SU-DHL-6 (cell line): ENCODE results near the gene TM9SF1.

Experiments
- H2AFZ ChIP-seq: fragments of 200-600 bp; sonication (generic); 2 replicates; pipeline ENCODE4 v1.6.1; 2014; ENCODE audit warnings: low read depth, mild to moderate bottlenecking, moderate library complexity, mixed read lengths, antibody characterized with exemption, low read length; ENCODE audit not compliant: severe bottlenecking
- H3F3A ChIP-seq: fragments of 200-600 bp; shearing (Covaris generic); 2 replicates; pipeline ENCODE4 v1.6.0; 2016; ENCODE audit warnings: antibody characterized with exemption, mild to moderate bottlenecking; ENCODE audit not compliant: insufficient read depth
- H3K27ac ChIP-seq: fragments of 200-600 bp; sonication (generic); 2 replicates; pipeline ENCODE4 v1.5.1; 2016; ENCODE audit warnings: low read depth, mild to moderate bottlenecking, low read length, moderate library complexity, mixed read lengths
- H3K27me3 ChIP-seq: fragments of 200-600 bp; sonication (generic), shearing (Covaris generic); 2 replicates; pipeline ENCODE4 v1.6.0; 2014; ENCODE audit warnings: mild to moderate bottlenecking, low read length
- H3K36me3 ChIP-seq: fragments of 200-600 bp; sonication (generic); 2 replicates; pipeline ENCODE4 v1.6.1; 2014; ENCODE audit warnings: mild to moderate bottlenecking, low read length, mixed read lengths
- H3K4me2 ChIP-seq: fragments of 300-600, 200-600 bp; shearing (Covaris generic), sonication (generic); 2 replicates; pipeline ENCODE4 v1.6.0; 2014; ENCODE audit warnings: low read length, low read depth, mild to moderate bottlenecking; ENCODE audit not compliant: poor library complexity, severe bottlenecking
- H3K4me3 ChIP-seq: fragments of 200-600 bp; sonication (generic); 2 replicates; pipeline ENCODE4 v1.5.1; 2014; ENCODE audit warnings: antibody characterized with exemption, low read length, mild to moderate bottlenecking, mixed read lengths; ENCODE audit not compliant: insufficient read depth, poor library complexity, severe bottlenecking
- H3K79me2 ChIP-seq: fragments of 200-600 bp; sonication (generic); 2 replicates; pipeline ENCODE4 v1.6.1; 2014; ENCODE audit warnings: mild to moderate bottlenecking, low read length, moderate library complexity; ENCODE audit not compliant: insufficient read depth
- H3K9ac ChIP-seq: fragments of 200-600 bp; sonication (generic); 2 replicates; pipeline ENCODE4 v1.7.0; 2014; ENCODE audit warnings: mild to moderate bottlenecking, low read length
- H3K9me2 ChIP-seq: fragments of 200-600 bp; sonication (generic); replicated peaks from 2 replicates; pipeline ENCODE4 v1.6.1; 2014; ENCODE audit warnings: low read length; ENCODE audit not compliant: insufficient read depth
- H3K9me3 ChIP-seq: fragments of 200-600 bp; sonication (generic); 2 replicates; pipeline ENCODE4 v1.6.1; 2014; ENCODE audit warnings: low read length, mixed read lengths; ENCODE audit not compliant: insufficient read depth
- H4K20me1 ChIP-seq: fragments of 200-600 bp; sonication (generic); 2 replicates; pipeline ENCODE4 v1.6.1; 2014; ENCODE audit warnings: low read depth, mild to moderate bottlenecking, antibody characterized with exemption, low read length, moderate library complexity, mixed read lengths
- EZH2phosphoT487 ChIP-seq: fragments of 200-600 bp; sonication (generic), shearing (Covaris generic); conservative IDR thresholded peaks from 2 replicates; pipeline ENCODE4 v1.6.1; 2018; ENCODE audit warnings: mild to moderate bottlenecking, antibody characterized with exemption, low read length, moderate library complexity, mixed read lengths
- TF ChIP-seq, protein P1 (sequence below): fragments of 200-600 bp; sonication (generic); IDR thresholded peaks from one replicate; pipeline ENCODE4 v1.5.1; 2017; ENCODE audit warnings: antibody characterized with exemption, mild to moderate bottlenecking, low read length, moderate library complexity; ENCODE audit not compliant: insufficient read depth, poor library complexity, severe bottlenecking

Gene TM9SF1

GRCh38 chr14:24172871-24173281, 22.4 kb downstream of the TM9SF1 start:
- H3K4me2 ChIP-seq: no peak overlapping the region

GRCh38 chr14:24172261-24172860, 22.9 kb downstream of the TM9SF1 start:
- Histone ChIP-seq H3K27me3 (no peaks in the 10 kb centered on the region), H3K9me2 (no peaks in the 10 kb centered on the region), H3K9ac (no peak overlapping the region), H3K79me2 (no peaks in the 10 kb centered on the region), H3K9me3 (no peaks in the 10 kb centered on the region), H3K27ac (no peak overlapping the region), H2AFZ (no peak overlapping the region), H3K36me3 (no peaks in the 10 kb centered on the region), H3F3A (no peaks in the 10 kb centered on the region), H3K4me3 (no peak overlapping the region), H3K4me2 (no peak overlapping the region), H4K20me1 (no peaks in the 10 kb centered on the region)
- no peak for TF ChIP-seq EZH2phosphoT487
- TF ChIP-seq, protein P1, sequence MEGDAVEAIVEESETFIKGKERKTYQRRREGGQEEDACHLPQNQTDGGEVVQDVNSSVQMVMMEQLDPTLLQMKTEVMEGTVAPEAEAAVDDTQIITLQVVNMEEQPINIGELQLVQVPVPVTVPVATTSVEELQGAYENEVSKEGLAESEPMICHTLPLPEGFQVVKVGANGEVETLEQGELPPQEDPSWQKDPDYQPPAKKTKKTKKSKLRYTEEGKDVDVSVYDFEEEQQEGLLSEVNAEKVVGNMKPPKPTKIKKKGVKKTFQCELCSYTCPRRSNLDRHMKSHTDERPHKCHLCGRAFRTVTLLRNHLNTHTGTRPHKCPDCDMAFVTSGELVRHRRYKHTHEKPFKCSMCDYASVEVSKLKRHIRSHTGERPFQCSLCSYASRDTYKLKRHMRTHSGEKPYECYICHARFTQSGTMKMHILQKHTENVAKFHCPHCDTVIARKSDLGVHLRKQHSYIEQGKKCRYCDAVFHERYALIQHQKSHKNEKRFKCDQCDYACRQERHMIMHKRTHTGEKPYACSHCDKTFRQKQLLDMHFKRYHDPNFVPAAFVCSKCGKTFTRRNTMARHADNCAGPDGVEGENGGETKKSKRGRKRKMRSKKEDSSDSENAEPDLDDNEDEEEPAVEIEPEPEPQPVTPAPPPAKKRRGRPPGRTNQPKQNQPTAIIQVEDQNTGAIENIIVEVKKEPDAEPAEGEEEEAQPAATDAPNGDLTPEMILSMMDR: no peak

More at GRCh38 chr14:24172871-24173281, 22.4 kb downstream of the TM9SF1 start:
- TF ChIP-seq EZH2phosphoT487: no peak
- TF ChIP-seq, protein P1: no peak
- H3K4me3 ChIP-seq: no peak overlapping the region
- no peaks in the 10 kb centered on the region for H3K79me2 ChIP-seq
- no peaks in the 10 kb centered on the region for H3K9me2 ChIP-seq
- H3K27ac ChIP-seq: no peak overlapping the region
- H3F3A ChIP-seq: no peaks in the 10 kb centered on the region
- no peak overlapping the region for H3K9ac ChIP-seq
- H2AFZ ChIP-seq: no peak overlapping the region
- H3K27me3 ChIP-seq: no peaks in the 10 kb centered on the region
- H3K36me3 ChIP-seq: no peaks in the 10 kb centered on the region
- no peaks in the 10 kb centered on the region for H4K20me1 ChIP-seq
- H3K9me3 ChIP-seq: no peaks in the 10 kb centered on the region

- no peaks in the 10 kb centered on the region for H4K20me1 ChIP-seq
- no peak within 1 kb of the TSS for H3K4me2 ChIP-seq
- no peaks in the 10 kb centered on the region for H3F3A ChIP-seq
- TF ChIP-seq EZH2phosphoT487: no peak
- TF ChIP-seq, protein P1: no peak
- H3K4me3 ChIP-seq: no peak within 1 kb of the TSS
- no peaks in the 10 kb centered on the region for H3K79me2 ChIP-seq
- H3K36me3 ChIP-seq: no peaks in the 10 kb centered on the region
- H3K9ac ChIP-seq: no peak within 1 kb of the TSS
- H2AFZ ChIP-seq: no peak within 1 kb of the TSS
- H3K9me3 ChIP-seq: no peaks in the 10 kb centered on the region
- no peaks in the 10 kb centered on the region for H3K27me3 ChIP-seq
- no peaks in the 10 kb centered on the region for H3K9me2 ChIP-seq
- H3K27ac ChIP-seq: no peak within 1 kb of the TSS
Measured at GRCh38 chr14:24171422-24172260, 23.6 kb downstream of the TM9SF1 start, which contains the start of gene REC8. REC8 (plus strand) TSS chr14:24172080; CDS start chr14:24172553, 473 bp downstream.
